Measurements from ENCODE around the gene ASCC2.

DNA sequence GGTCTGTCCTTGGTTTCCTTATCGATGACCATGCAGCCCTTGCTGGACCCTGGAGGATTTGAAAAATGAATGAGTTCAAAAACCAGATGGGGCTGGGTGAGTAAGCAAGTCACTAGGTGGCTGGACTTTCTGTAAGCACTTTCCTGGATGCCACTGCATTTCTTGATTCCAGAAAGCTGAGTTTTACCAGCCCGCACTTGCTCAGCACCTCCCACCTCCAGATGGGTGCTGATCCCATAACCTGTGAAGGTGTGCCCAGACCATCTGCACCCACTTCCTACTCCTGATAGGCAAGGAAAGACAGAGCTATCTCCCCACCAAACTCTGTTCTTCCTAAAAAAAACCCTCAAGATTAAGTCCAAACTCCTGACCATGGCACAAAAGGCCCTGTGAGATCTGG is 21.1 kb downstream of the ASCC2 start:
- no peak for TF ChIP-seq JUND (IDR thresholded peaks at IDR 0.05)
- TF ChIP-seq, protein P1, sequence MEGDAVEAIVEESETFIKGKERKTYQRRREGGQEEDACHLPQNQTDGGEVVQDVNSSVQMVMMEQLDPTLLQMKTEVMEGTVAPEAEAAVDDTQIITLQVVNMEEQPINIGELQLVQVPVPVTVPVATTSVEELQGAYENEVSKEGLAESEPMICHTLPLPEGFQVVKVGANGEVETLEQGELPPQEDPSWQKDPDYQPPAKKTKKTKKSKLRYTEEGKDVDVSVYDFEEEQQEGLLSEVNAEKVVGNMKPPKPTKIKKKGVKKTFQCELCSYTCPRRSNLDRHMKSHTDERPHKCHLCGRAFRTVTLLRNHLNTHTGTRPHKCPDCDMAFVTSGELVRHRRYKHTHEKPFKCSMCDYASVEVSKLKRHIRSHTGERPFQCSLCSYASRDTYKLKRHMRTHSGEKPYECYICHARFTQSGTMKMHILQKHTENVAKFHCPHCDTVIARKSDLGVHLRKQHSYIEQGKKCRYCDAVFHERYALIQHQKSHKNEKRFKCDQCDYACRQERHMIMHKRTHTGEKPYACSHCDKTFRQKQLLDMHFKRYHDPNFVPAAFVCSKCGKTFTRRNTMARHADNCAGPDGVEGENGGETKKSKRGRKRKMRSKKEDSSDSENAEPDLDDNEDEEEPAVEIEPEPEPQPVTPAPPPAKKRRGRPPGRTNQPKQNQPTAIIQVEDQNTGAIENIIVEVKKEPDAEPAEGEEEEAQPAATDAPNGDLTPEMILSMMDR (IDR thresholded peaks at IDR 0.05; ENCODE audit: low read depth, low read length, missing input control): no peak
- TF ChIP-seq, protein P2, sequence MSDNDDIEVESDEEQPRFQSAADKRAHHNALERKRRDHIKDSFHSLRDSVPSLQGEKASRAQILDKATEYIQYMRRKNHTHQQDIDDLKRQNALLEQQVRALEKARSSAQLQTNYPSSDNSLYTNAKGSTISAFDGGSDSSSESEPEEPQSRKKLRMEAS (IDR thresholded peaks at IDR 0.05): no peak
- TF ChIP-seq SP1 (IDR thresholded peaks at IDR 0.05): no peak
- no peak for TF ChIP-seq RXRA (IDR thresholded peaks at IDR 0.05)
- TF ChIP-seq YY1 (IDR thresholded peaks at IDR 0.05): no peak
- no peak for TF ChIP-seq TAF1 (conservative IDR thresholded peaks at IDR 0.05)
- no peak for TF ChIP-seq HNF4A (conservative IDR thresholded peaks at IDR 0.05)
